ENCODE results near the gene SLC4A2.
"Not testable (repeated sequence)": the region's sequence is repeated elsewhere in the genome, so short reads cannot be mapped to it uniquely, and the experiment has no call there.

The SLC4A2 gene, protein sequence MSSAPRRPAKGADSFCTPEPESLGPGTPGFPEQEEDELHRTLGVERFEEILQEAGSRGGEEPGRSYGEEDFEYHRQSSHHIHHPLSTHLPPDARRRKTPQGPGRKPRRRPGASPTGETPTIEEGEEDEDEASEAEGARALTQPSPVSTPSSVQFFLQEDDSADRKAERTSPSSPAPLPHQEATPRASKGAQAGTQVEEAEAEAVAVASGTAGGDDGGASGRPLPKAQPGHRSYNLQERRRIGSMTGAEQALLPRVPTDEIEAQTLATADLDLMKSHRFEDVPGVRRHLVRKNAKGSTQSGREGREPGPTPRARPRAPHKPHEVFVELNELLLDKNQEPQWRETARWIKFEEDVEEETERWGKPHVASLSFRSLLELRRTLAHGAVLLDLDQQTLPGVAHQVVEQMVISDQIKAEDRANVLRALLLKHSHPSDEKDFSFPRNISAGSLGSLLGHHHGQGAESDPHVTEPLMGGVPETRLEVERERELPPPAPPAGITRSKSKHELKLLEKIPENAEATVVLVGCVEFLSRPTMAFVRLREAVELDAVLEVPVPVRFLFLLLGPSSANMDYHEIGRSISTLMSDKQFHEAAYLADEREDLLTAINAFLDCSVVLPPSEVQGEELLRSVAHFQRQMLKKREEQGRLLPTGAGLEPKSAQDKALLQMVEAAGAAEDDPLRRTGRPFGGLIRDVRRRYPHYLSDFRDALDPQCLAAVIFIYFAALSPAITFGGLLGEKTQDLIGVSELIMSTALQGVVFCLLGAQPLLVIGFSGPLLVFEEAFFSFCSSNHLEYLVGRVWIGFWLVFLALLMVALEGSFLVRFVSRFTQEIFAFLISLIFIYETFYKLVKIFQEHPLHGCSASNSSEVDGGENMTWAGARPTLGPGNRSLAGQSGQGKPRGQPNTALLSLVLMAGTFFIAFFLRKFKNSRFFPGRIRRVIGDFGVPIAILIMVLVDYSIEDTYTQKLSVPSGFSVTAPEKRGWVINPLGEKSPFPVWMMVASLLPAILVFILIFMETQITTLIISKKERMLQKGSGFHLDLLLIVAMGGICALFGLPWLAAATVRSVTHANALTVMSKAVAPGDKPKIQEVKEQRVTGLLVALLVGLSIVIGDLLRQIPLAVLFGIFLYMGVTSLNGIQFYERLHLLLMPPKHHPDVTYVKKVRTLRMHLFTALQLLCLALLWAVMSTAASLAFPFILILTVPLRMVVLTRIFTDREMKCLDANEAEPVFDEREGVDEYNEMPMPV

DNA sequence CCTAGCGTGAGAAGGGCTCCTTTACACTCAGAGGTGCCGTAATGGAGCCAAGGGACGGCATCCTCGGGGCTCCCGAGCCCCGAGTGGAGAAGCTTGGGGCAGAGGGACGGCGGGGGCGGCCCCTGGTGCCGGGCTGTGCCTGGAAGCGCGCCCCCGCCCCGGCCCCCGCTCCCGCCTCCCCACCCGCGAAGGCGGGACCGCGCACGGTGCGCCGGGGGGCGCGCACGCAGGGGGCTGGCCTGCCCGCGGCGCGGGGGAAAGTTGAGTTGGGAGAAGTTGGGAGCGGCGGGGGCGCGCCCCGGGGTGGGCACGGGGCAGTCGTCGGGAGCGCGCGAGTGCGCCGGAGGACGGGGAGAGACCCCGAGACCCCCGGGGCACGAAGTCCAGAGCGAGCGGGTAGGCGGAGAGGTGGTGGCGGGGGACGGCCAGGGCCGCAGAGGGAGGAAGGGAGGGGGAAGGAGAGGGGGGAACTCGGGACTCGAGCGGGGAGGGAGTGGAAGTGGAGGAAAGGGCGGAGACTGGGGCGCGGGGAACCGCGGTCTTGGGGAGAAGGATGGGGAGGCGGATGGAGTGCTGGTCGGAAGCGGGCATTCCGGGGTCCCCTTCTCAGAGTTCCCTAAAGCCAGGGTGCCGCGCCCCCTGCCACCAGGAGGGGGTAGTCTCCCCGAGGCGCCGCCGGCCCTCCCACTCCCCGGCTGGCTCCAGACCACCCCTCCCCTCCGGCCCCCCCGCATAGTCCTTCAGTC, at the start of gene SLC4A2:
TSS of gene SLC4A2 (plus strand) at position 223 of the 746 bp plus-strand sequence. CDS start 2,399 bp downstream, outside the sequence.
- DNase-seq, result peak; percentile 73

DNA sequence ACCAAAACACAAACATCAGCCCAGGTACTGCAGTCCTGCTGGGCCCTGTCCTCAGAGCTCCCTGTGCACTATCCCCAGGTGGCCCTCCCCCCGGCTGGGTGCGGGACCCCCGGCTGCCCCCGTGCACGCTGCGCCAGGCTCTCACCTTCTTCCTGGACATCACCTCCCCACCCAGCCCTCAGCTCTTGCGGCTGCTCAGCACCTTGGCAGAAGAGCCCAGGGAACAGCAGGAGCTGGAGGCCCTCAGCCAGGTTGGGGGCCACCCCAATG, 49.4 kb upstream of the SLC4A2 start:
- DNase-seq, result no peak

DNA sequence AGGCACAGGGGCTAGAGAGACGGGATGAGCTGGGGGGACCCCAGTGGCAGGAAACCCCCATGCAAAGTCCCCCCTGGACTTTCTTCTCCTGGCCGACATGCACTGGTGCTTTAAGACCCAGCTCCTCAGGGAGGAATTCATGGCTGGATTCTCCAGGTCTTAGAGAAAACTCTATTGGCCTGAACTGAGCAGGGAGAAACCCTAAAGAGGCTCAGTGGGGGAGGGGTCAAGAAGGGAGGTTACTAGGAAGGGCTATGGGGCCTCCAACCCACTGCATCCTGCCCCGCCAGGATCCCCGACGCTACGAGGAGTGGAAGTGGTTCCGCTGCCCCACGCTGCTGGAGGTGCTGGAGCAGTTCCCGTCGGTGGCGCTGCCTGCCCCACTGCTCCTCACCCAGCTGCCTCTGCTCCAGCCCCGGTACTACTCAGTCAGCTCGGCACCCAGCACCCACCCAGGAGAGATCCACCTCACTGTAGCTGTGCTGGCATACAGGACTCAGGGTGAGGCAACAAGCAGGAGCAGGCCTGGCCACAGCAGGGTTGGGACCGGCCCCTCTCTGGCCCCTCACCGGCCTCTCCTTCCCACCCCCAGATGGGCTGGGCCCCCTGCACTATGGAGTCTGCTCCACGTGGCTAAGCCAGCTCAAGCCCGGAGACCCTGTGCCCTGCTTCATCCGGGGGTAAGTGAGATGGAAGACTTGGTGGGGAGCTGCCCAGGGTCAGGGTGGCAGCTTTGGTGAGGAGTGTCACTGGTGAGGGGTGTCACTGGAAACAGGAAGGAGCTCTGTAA, 48.9 kb upstream of the SLC4A2 start:
- DNase-seq, result peak; percentile 46

DNA sequence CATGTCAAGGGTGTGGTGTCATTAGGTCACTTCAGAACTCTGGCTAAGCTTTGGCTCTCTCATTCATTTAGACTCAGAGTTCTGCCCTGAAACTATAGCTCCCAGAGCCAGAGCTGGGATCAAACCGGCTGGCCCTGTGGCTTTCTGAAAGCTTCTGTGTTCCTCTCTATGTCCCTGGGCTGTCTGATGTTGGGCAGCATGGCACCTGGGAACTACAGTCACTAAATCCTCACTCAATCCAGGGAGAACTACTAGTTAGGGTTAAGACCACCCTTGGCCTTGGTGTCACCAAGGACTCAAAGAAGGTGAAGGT, 48.3 kb upstream of the SLC4A2 start:
- no peak for DNase-seq

DNA sequence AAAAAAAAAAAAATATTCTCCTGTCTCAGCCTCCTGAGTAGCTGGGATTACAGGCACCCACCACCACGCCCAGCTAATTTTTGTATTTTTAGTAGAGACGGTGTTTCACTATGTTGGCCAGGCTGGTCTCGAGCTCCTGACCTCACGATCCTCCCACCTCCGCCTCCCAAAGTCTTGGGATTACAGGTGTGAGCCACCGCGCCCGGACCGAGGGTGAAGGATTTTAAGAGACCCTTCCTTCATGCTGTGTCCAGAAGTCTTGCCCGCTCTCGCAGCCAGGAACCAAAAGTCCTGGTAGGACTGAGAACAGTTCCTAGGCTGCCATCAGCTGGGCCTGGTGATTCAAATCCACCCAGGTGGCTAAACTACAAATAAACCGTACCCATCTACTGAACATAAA, 47.8 kb upstream of the SLC4A2 start:
- DNase-seq, result not testable (repeated sequence)

DNA sequence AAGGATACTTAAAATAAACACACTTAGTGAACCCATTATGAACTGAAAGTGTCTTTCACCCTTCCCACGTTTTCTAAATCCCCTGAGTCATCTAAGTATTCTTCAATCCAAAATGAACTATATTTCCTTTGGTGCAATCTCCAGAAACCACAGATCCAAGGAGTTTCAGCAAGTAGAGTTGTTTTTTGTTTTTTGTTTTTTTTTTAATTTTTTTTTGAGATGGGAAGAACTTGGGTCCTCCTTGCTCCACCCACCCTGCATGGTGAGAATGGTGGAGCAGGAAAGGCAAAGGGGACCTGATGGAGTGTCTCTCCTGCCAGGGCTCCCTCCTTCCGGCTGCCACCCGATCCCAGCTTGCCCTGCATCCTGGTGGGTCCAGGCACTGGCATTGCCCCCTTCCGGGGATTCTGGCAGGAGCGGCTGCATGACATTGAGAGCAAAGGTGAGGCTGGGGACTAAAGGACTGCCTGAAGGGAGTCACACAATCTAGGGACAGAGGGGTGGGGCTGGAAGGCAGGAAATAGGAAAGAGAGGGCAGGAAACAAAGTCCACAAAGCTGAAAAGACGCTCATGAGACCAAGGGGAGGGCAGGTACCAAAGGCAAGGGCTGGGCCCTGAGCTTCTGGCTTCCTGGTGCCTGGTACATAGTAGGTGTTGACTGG, 47.2 kb upstream of the SLC4A2 start:
- no peak for DNase-seq

DNA sequence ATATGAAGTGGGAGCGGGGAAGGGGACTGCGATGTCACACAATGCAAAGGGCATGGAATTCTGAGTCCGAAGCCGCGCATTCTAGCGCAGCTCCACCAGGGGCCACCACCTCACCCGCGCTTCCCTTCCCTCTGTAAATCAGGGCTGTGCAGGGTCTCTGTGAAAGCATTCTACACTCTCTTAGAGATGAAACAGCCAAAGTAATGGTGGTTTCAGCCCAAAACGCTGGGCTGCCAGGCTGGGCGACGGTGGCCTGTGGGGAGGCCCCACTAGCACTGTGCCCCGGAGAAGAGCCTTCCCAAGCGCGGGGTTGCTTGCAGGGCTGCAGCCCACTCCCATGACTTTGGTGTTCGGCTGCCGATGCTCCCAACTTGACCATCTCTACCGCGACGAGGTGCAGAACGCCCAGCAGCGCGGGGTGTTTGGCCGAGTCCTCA, 46.5 kb upstream of the SLC4A2 start:
- no peak for DNase-seq

DNA sequence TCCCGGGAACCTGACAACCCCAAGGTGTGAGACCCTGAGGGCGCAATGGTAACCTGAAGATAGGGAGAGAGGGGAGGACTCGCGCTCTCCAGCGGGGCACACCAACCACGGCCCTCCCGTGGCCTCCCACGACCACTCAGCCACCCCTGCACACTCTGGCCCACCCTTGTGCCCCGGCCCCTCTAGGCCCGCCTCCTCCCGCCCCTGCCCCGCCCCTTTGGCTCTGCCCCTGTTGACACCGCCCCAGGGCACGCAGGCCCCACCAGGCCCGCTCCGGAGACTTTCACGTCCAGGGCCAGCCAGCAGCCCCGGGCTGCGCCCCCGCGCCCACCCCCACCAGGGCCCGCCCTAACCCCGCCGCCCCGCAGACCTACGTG, 46.0 kb upstream of the SLC4A2 start:
- no peak for DNase-seq

DNA sequence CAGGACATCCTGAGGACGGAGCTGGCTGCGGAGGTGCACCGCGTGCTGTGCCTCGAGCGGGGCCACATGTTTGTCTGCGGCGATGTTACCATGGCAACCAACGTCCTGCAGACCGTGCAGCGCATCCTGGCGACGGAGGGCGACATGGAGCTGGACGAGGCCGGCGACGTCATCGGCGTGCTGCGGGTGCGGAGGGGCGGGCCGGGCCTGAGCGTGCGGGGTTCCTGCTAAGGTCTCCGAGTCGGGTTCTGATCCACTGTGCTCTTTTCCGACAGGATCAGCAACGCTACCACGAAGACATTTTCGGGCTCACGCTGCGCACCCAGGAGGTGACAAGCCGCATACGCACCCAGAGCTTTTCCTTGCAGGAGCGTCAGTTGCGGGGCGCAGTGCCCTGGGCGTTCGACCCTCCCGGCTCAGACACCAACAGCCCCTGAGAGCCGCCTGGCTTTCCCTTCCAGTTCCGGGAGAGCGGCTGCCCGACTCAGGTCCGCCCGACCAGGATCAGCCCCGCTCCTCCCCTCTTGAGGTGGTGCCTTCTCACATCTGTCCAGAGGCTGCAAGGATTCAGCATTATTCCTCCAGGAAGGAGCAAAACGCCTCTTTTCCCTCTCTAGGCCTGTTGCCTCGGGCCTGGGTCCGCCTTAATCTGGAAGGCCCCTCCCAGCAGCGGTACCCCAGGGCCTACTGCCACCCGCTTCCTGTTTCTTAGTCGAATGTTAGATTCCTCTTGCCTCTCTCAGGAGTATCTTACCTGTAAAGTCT, 45.5 kb upstream of the SLC4A2 start:
- DNase-seq, result peak; percentile 86

DNA sequence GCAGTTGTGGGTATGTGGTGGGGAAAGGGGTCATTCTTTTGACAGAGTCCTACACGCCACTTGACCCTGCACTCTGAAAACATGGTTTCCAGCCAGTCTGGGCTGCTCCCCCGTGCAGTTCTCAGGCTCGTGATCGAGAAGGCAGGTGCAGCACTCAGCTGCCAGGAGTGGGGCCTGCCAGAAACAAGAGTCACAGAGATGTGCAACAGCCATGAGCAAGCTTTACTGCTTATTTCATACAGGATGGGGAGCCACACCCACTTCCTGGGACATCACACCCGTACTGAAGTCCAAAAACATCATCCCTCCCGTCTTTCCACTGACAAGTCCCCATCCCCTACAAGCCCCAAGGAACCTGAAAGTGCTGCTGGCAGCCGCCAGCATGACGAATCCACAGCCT, 44.4 kb upstream of the SLC4A2 start:
- no peak for DNase-seq

DNA sequence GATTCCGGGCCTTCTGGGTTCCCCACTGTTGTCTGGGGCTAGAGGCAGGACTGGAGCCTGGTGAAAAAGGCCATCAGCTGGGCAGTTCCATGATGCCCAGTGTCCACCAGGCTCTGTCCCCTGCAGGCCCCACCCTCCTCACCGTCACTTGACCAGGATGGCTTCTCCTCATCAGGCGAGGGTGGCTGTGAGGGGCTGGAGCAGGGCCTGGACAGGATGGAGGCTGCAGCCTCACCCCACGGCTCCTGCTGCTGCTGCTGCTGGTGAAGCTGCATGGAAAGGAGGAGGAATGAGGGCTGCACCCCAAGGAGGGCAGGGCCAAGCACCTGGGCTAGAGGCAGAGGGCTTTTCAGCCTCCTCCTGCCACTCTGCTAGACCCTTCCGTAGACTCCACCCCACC, 43.4 kb upstream of the SLC4A2 start:
- DNase-seq, result no peak

DNA sequence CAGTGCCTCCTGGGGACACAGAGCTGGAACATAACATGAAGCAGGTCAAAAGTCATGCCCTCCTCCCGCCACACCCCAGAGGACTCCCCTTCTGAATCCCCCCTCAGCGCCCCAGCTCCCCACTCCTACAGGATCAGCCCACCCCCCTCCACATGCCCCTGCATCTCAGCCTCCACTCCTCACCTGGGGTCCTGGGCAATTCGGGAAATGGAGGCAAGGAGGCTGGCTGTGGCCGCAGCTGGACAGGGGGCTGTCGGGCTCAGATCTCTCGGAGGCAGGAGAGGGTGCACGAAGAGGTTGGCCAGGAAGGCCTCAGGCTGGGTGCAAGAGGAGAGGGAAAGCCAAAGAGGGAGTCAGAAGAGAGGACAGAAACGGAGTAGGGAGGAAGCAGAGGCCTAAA, 42.9 kb upstream of the SLC4A2 start:
- DNase-seq, result no peak

DNA sequence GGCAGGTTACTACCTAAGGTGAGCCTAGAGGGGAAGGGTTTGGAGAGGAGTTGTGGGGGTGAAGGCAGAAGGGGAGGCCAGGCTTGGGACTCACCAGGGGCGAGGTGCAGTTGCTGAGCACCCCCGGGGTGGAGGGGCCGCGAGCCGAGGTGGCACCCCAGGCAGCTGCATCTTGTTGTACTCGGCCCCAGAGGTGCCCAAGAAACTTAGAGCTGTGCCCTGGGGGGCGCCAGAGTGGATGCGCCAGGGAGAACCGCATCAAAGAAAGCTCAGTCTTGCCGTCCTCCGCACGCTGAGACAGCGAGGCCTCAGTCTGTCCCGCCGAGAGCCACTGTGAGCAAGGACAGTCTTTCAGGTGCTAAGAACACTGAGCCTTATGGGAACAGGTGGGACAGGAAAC, 42.4 kb upstream of the SLC4A2 start:
- DNase-seq, result no peak

DNA sequence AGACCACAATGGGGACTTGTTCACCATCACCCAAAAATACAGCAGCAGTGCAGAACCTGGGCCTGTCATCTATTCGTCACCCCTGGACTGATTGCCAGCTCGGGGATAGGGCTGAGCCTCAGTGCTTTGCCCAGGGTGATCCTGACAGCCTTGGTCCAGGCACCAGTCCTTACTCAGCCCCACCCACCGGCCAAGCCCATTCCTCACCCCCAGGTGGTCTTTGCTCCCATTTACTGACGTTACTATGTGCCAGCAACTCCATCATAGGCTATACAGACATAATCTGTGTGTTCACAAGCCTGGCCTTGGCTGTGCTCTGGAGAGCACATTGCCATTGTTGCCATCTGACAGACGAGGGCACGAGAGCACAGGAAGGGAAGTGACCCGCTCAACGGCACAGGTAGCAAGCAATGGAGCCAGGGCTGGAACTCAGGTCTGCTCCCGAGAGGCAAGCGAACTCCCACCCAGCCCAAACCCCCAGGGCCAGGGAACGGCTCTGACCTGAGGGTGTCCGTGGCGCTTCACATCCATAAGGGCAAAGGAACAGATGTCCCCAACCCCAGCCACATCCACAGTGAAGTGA, 41.9 kb upstream of the SLC4A2 start:
- DNase-seq, result no peak

DNA sequence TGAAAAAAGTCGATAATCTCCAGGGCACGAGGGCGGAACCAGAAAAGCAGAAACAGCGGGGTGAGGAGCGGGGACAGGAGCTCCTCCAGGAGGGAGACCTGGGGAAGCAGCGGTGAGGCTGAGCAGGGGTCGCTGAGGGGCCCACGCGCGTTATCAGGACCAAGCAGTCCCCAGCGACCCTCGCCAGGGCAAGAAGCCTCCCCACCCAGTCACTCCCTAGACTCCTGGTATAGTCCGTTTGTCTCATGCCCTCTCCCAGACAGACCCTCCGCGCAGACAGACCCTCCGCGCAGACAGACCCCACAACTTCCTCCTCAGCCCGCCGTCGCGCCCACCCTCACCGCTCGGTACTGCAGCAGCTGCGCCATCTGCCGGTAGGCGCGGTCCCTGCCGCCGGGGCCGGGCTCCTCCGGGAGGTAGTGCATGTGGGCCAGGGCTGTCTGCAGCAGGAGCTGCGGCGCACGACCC, 41.4 kb upstream of the SLC4A2 start:
- peak; percentile 85 for DNase-seq

DNA sequence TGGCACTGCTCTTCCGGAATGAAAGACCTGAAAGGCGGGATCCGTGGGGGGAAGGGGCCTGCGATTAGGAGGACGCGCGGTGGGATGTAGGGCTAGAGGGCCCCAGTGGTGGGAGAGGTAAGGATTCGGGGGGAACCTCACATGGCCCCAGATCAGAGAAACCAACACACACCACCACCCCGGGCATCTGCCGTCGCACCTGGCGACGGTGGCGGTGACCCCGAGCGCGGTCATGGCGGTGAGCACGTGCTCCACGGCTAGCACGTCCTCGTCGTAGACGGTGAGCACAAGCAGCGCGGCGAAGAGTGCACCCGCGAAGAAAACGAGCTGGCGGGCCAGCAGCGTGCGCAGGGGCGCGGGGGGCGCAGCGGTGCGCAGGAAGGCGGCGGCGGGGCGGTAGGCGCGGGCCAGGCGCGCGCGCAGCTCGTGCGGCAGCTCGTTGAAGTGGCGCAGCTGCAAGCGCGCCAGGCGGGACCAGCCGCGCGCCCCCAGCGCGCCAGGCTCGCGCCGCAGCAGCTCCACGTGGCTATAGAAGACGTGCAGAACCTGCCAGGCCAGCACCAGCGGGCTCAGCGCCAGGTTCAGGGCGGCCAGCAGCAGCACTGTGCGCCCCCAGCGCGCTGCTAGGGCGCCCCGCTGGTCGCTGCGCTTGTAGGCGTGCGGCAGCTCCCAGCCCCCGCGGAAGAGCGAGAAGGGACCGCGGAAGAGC, 40.8 kb upstream of the SLC4A2 start:
- DNase-seq, result peak; percentile 48

DNA sequence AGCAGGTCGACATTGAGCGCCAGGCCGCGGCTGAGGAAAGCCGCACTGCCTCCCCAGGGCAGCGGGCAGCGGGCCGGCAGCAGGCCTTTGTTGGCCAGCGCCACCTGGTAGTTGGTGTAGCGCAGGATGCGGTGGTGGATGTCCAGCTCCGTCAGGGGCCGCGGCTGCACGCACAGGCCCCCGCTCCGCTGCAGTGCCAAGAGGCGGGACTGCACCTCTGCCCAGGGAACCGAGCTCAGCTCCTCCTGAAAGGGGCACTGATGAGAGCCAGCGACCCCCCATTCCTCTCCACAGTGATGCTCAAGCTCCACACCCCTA, 40.3 kb upstream of the SLC4A2 start:
- DNase-seq, result no peak

DNA sequence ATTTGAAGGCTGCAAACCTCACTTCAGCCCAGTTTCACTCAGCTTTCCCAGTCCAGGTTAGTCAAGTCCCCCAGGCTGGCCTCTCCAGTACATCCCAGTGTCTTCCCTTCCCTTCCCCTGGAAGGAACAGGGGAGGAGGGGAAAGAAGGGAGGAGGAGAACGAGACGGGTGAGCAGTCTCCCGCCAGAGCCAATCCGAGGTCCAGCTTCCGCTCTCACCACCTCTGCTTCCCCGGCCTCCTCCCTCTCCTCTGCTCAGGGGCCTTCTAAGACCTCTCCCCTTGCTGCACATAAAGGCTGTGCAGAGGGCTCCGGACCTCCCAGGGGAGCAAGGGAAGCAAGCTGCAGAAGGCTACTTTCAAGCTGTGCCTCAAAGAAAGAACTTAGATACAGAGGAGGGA, 39.2 kb upstream of the SLC4A2 start:
- no peak for DNase-seq

DNA sequence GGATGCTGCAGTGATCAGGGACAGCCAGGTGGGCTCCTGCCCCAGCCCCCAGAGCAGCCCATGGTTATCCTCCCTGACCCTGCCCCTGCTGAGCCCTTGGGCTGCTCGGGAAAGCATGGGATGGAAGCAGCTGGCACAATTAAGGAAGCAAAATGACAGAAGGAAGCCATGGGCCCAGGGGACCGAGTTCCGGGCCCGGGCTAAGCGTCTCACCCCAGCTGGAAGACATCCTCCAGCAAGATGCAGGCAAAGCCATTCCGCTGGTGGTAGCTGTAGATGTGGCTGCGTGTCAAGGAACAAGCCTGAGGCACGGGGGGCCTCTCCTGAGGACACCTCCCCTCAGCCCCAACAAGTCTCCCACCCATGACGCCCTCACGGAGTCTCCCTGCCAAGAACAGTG, 36.2 kb upstream of the SLC4A2 start:
- no peak for DNase-seq
